Endodermal cell (in vitro differentiated cells): Measurements from ENCODE around the gene CMTM4. TPM values are rescaled to one million over a fixed set of nuclear protein-coding genes. Genes with fewer than 3 reads are reported as not detected.

ENCODE experiments used
- DNase-seq: peaks from one replicate; pipeline ENCODE4 v3.0.0-alpha.2; 2017
- H3K27ac ChIP-seq: 2 replicates; pipeline ENCODE4 v1.5.1; 2013; ENCODE audit warnings: mild to moderate bottlenecking, low read depth, low read length, moderate library complexity
- H3K27me3 ChIP-seq: 2 replicates; pipeline ENCODE4 v1.6.1; 2013; ENCODE audit warnings: mild to moderate bottlenecking, low read length, moderate library complexity; ENCODE audit not compliant: insufficient read depth, control insufficient read depth, poor library complexity, severe bottlenecking
- H3K36me3 ChIP-seq: 2 replicates; pipeline ENCODE4 v1.7.0; 2013; ENCODE audit warnings: mild to moderate bottlenecking, low read length, moderate library complexity; ENCODE audit not compliant: control insufficient read depth, insufficient read depth
- H3K4me1 ChIP-seq: one replicate; pipeline ENCODE4 v1.7.0; 2013; ENCODE audit warnings: low read length; ENCODE audit not compliant: control insufficient read depth, insufficient read depth
- H3K4me3 ChIP-seq: 2 replicates; pipeline ENCODE4 v1.5.1; 2013; ENCODE audit warnings: mild to moderate bottlenecking, low read length, moderate library complexity
- H3K9ac ChIP-seq: 2 replicates; pipeline ENCODE4 v1.6.1; 2013; ENCODE audit warnings: mild to moderate bottlenecking, low read length, moderate library complexity; ENCODE audit not compliant: poor library complexity, severe bottlenecking; ENCODE audit errors: extremely low read depth
- H3K9me3 ChIP-seq: 2 replicates; pipeline ENCODE4 v1.6.1; 2013; ENCODE audit warnings: mild to moderate bottlenecking, low read length, moderate library complexity; ENCODE audit not compliant: control insufficient read depth
- H3K27ac Mint-ChIP-seq: 2 replicates; pipeline ENCODE4 v1.8.0; 2020; ENCODE audit warnings: mixed read lengths
- H3K27me3 Mint-ChIP-seq: 2 replicates; pipeline ENCODE4 v1.8.0; 2021; ENCODE audit warnings: mild to moderate bottlenecking, mixed read lengths; ENCODE audit not compliant: insufficient read depth
- H3K36me3 Mint-ChIP-seq: 2 replicates; pipeline ENCODE4 v1.8.0; 2020; ENCODE audit warnings: low read depth, mixed read lengths
- H3K4me1 Mint-ChIP-seq: 2 replicates; pipeline ENCODE4 v1.8.0; 2020; ENCODE audit warnings: mixed read lengths
- H3K4me3 Mint-ChIP-seq: 2 replicates; pipeline ENCODE4 v1.8.0; 2020; ENCODE audit warnings: mild to moderate bottlenecking, moderate library complexity, mixed read lengths
- H3K9me3 Mint-ChIP-seq: 2 replicates; pipeline ENCODE4 v1.8.0; 2020; ENCODE audit warnings: mild to moderate bottlenecking, mixed read lengths
- CTCF ChIP-seq: fragments of 200-600 bp; sonication (generic); conservative IDR thresholded peaks from 2 replicates; pipeline ENCODE4 v1.5.0; 2021; ENCODE audit warnings: antibody characterized with exemption, mild to moderate bottlenecking
- WGBS, 2 experiments: methylation state at CpG; one replicate each; pipeline versions ENCODE4 v1.1.5 to v1.1.7; 2013; ENCODE audit warnings: missing lambda C conversion rate in 2 of 2, mixed read lengths in 1 of 2; ENCODE audit not compliant: insufficient coverage in 1 of 2, insufficient read length in 1 of 2; 5-methylcytosine and 5-hydroxymethylcytosine counted together
- total RNA-seq, 2 donors: library from RNA; stranded (reverse); fragmentation: NEBNext Ultra II Directional in 1 of 2; extraction: Animal tissue kit (Norgen Biotek cat#: 25700) in 1 of 2; gene quantifications; 2 replicates in 1 of 2; 3 replicates in 1 of 2; pipeline ENCODE4 v1.2.1, GENCODE V29; 2021

CMTM4 gene
- total RNA-seq, 2 donors from 2014 or later = 68.2 to 76.2 TPM

DNA sequence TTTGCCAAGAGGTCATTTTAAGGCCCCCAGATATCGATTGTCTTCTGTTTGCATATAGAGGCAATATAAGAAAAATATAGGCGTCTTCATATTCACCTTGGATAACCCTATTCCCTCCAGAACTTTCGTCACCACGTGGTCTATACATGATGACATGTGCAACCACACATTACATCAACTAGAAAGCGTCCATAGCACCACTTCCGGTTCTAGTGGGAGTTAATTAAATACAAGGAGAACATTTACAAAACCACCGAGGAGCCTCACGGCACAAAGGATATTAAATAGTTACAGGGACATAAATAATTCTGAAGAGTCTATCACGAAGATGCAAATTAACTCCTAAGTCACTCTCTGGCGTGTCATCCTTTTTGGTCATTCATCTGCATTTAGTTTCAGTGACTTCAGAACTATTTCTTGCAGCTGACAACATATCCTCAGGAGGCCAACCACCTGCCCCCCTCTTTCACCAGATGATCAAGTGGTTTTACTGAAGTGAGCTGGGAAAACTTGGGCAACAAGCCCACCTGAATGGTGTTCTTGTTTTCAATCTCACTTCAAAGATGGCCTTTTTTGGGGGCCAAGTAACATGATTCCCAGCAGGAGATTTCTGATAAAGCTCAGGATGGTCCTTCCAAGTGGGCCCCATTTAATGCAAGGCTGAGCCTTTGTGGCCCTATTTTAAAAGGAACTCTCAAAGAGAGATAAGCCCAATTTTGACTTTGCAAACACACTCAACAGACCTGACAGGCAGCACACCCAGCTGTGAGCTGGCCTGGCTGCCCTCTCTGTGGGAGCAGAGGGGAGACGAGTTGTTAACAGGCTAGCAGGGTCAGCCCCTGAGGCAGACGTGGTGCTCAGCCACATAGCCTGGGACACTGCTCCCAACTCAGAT, 76.8 kb downstream of the CMTM4 start:
- no peaks in the 10 kb centered on the region for H3K27me3 ChIP-seq
- peak; percentile 74 for DNase-seq
- WGBS, 2 experiments = 82 to 86% methylated on average over 7 to 12 of the region's 12 CpGs
- H3K9ac ChIP-seq = no peak overlapping the region
- peak overlapping the region; percentile 21 for H3K4me3 ChIP-seq
- peaks cover 93% of the 10 kb centered on the region for H3K4me1 Mint-ChIP-seq
- H3K4me3 Mint-ChIP-seq = no peak overlapping the region
- H3K36me3 ChIP-seq = peaks cover 52% of the 10 kb centered on the region
- no peak overlapping the region for H3K27ac ChIP-seq
- H3K4me1 ChIP-seq = peaks cover 63% of the 10 kb centered on the region
- peaks cover 32% of the 10 kb centered on the region for H3K36me3 Mint-ChIP-seq
- no peaks in the 10 kb centered on the region for H3K9me3 ChIP-seq
- no peak for TF ChIP-seq CTCF
- H3K27ac Mint-ChIP-seq = peak overlapping the region; percentile 80
- H3K27me3 Mint-ChIP-seq = no peaks in the 10 kb centered on the region
- no peaks in the 10 kb centered on the region for H3K9me3 Mint-ChIP-seq

GRCh38 chr16:66618588-66619375, 77.8 kb downstream of the CMTM4 start:
- Histone ChIP-seq H3K9me3 (no peaks in the 10 kb centered on the region), H3K9ac (no peak overlapping the region), H3K27me3 (no peaks in the 10 kb centered on the region), H3K4me3 (peak overlapping the region; percentile 21), H3K4me1 (peaks cover 59% of the 10 kb centered on the region), H3K36me3 (peaks cover 57% of the 10 kb centered on the region), H3K27ac (no peak overlapping the region)
- Mint-ChIP-seq H3K9me3 (peaks cover 1% of the 10 kb centered on the region), H3K4me3 (no peak overlapping the region), H3K27ac (peak overlapping the region; percentile 94), H3K36me3 (peaks cover 41% of the 10 kb centered on the region), H3K4me1 (peaks cover 88% of the 10 kb centered on the region), H3K27me3 (no peaks in the 10 kb centered on the region)
- DNase-seq = no peak
- WGBS, 2 experiments = 87 to 93% methylated on average over 10 of the region's 10 CpGs
- TF ChIP-seq CTCF = no peak

DNA sequence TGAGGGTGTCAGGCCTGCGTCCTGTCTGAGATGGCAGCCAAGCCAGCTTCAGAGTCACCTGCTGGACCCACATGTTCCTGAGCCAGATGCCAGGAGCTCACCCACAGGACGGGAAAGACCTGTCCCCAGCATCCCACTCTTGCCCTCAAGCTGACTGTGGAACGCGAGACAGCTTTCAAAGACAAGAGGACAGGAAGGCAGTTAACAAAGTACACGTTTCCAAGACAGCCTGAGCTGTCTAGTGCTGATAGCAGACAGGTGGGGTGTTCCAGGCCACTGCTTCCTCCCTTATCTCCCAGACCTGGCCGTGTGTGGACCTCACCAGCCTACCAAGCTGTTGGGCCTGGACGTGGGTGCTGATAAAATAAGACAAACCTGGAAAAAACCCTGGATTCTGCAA, 78.8 kb downstream of the CMTM4 start:
- H3K36me3 Mint-ChIP-seq = peaks cover 45% of the 10 kb centered on the region
- H3K27ac Mint-ChIP-seq = peak overlapping the region; percentile 94

More for the DNA sequence above, 78.8 kb downstream of the CMTM4 start:
- Mint-ChIP-seq H3K4me3 (no peak overlapping the region), H3K27me3 (no peaks in the 10 kb centered on the region), H3K9me3 (peaks cover 6% of the 10 kb centered on the region), H3K4me1 (peaks cover 78% of the 10 kb centered on the region)
- H3K36me3 ChIP-seq = peaks cover 59% of the 10 kb centered on the region
- no peak overlapping the region for H3K4me3 ChIP-seq
- peaks cover 10% of the 10 kb centered on the region for H3K9me3 ChIP-seq
- peaks cover 51% of the 10 kb centered on the region for H3K4me1 ChIP-seq
- no peak overlapping the region for H3K27ac ChIP-seq
- no peaks in the 10 kb centered on the region for H3K27me3 ChIP-seq
- peak overlapping the region; percentile 12 for H3K9ac ChIP-seq
- TF ChIP-seq CTCF = no peak
- no peak for DNase-seq
- WGBS, 2 experiments = 56 to 78% methylated on average over 3 to 7 of the region's 7 CpGs
